ENCODE measurements around the gene ARPC1B. TPM values are rescaled to one million over a fixed set of nuclear protein-coding genes. Genes with fewer than 3 reads are reported as not detected.
A peak's percentile ranks its signal among the peaks of the same experiment; 100 is the strongest.

Gene ARPC1B
- polyA plus RNA-seq, 1 of the 3 experiments (the other 2 are of a cell fraction): 836 TPM

GRCh38 chr7:99392046-99392445 lies 17.5 kb downstream of the ARPC1B start:
- WGBS (ENCODE audit: low lambda C conversion rate): 96% methylated on average over 8 of the region's 8 CpGs
- H3K27me3 ChIP-seq (ENCODE audit: insufficient read depth): no peaks in the 10 kb centered on the region

DNA sequence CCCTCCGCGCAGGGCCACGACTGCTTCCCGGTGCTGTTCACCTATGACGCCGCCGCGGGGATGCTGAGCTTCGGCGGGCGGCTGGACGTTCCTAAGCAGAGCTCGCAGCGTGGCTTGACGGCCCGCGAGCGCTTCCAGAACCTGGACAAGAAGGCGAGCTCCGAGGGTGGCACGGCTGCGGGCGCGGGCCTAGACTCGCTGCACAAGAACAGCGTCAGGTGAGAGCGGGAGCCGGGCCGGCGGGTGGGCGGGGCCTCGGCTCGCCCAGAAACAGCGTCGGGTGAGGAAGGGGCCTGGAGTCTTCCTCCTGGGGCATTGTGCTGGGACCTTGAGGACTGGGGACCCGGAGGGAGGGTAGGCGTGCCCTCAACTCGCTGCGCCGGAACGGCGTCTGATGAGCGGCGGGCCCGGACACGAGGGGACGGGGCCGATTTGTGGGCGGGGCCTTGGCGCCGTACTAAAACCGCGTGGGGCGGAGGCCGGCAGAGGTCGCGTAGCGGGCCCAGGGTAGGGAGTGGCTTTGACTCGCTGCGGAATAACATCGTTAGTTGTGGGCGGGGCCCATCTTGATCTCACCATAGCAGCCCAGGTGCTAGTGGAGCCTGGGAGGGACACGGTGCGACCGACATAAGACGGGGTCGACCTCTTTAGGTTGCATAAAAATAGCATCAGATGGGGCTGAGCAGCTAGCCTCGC lies 18.3 kb downstream of the ARPC1B start:
- H2AFZ ChIP-seq (ENCODE audit: low read depth): no peak overlapping the region
- peak; percentile 95 for DNase-seq
- H3K9ac ChIP-seq: no peak overlapping the region
- H4K20me1 ChIP-seq (ENCODE audit: insufficient read depth): peaks cover 46% of the 10 kb centered on the region
- H3K9me3 ChIP-seq: no peaks in the 10 kb centered on the region
- POLR2A ChIA-PET: interaction anchor here (0.7 to 10.2 kb wide), 13 partner anchors 10 to 708 kb away, joined by 3 to 102 read pairs (median 4); partner anchors contain the start of genes AP4M1, BUD31, MCM7 and PDAP1
- H3K36me3 ChIP-seq (replicated peaks in 1 of 2; ENCODE audit: control insufficient read depth in 1 of 2, insufficient read depth in 2 of 2, low read length in 1 of 2): peaks cover 64 to 70% of the 10 kb centered on the region in 2 experiments
- peak overlapping the region; percentile 30; the same call in 1 of the 2 replicates for H3K4me2 ChIP-seq
- CTCF ChIA-PET: interaction anchor here (0.9 to 3.2 kb wide), 9 partner anchors 10 to 522 kb away, joined by 3 to 11 read pairs (median 3); no protein-coding TSS in a partner anchor
- H3K27ac ChIP-seq (ENCODE audit: low read depth in 2 of 2, low read length in 1 of 2): peak overlapping the region in 1 of 2 experiments; percentile 67; a peak in 2 of 4 replicates
- H3K9me2 ChIP-seq: no peaks in the 10 kb centered on the region
- peaks cover 18% of the 10 kb centered on the region; the same call in 1 of the 2 replicates for H3K79me2 ChIP-seq (ENCODE audit: insufficient read depth)
- H3F3A ChIP-seq (replicated peaks; ENCODE audit: insufficient read depth): peaks cover 71% of the 10 kb centered on the region
- no peaks in the 10 kb centered on the region for H3K27me3 ChIP-seq (ENCODE audit: insufficient read depth)
- peaks cover 0 to 17% of the 10 kb centered on the region in 2 experiments; a peak in 1 of 4 replicates for H3K4me1 ChIP-seq (ENCODE audit: control insufficient read depth in 1 of 2, insufficient read depth in 2 of 2, low read depth in 1 of 2, low read length in 1 of 2)
- WGBS (ENCODE audit: low lambda C conversion rate): 44% methylated on average over 66 of the region's 68 CpGs
- peak overlapping the region in 1 of 2 experiments; percentile 41; a peak in 3 of 4 replicates for H3K4me3 ChIP-seq (ENCODE audit: low read depth in 2 of 2, low read length in 1 of 2)
- TF ChIP-seq IRF3 (IDR thresholded peaks at IDR 0.05; ENCODE audit: low read depth, low read length) (no peak), MXI1 (IDR thresholded peaks at IDR 0.05; ENCODE audit: low read depth, low read length) (peak; percentile 79), FOXM1 (IDR thresholded peaks at IDR 0.05; ENCODE audit: low read depth) (no peak), SIN3A (IDR thresholded peaks at IDR 0.05; ENCODE audit: borderline replicate concordance, low read depth, low read length) (peak; percentile 38; the same call in 1 of the 2 replicates), SMC3 (IDR thresholded peaks at IDR 0.05; ENCODE audit: low read depth, low read length) (no peak), RXRA (IDR thresholded peaks at IDR 0.05; ENCODE audit: borderline replicate concordance, low read depth) (no peak), FOSL2 (IDR thresholded peaks at IDR 0.05; ENCODE audit: borderline replicate concordance, low read depth) (no peak), CHD2 (IDR thresholded peaks at IDR 0.05; ENCODE audit: low read length, partially characterized antibody) (no peak), FOXJ3 (CRISPR knock-in tag; IDR thresholded peaks at IDR 0.05) (no peak), JUND (IDR thresholded peaks at IDR 0.05) (0 out of 2 replicates have a peak, but pooled peaks have one; percentile 3), RAD21 (IDR thresholded peaks at IDR 0.05; ENCODE audit: low read length) (no peak), POLR2AphosphoS5 (IDR thresholded peaks at IDR 0.05; ENCODE audit: low read depth, low read length) (no peak)
- TF ChIP-seq, protein P1, sequence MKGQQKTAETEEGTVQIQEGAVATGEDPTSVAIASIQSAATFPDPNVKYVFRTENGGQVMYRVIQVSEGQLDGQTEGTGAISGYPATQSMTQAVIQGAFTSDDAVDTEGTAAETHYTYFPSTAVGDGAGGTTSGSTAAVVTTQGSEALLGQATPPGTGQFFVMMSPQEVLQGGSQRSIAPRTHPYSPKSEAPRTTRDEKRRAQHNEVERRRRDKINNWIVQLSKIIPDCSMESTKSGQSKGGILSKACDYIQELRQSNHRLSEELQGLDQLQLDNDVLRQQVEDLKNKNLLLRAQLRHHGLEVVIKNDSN (IDR thresholded peaks at IDR 0.05; ENCODE audit: borderline replicate concordance, low read depth): no peak
- TF ChIP-seq, protein P2, sequence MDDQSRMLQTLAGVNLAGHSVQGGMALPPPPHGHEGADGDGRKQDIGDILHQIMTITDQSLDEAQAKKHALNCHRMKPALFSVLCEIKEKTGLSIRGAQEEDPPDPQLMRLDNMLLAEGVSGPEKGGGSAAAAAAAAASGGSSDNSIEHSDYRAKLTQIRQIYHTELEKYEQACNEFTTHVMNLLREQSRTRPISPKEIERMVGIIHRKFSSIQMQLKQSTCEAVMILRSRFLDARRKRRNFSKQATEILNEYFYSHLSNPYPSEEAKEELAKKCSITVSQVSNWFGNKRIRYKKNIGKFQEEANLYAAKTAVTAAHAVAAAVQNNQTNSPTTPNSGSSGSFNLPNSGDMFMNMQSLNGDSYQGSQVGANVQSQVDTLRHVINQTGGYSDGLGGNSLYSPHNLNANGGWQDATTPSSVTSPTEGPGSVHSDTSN (IDR thresholded peaks at IDR 0.05): peak; percentile 12
- TF ChIP-seq, protein P3, sequence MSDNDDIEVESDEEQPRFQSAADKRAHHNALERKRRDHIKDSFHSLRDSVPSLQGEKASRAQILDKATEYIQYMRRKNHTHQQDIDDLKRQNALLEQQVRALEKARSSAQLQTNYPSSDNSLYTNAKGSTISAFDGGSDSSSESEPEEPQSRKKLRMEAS (IDR thresholded peaks at IDR 0.05; ENCODE audit: low read depth): no peak; the same call in 1 of the 2 replicates

More at GRCh38 chr7:99392046-99392445, 17.5 kb downstream of the ARPC1B start:
- Histone ChIP-seq H3K27ac (ENCODE audit: low read depth in 2 of 2, low read length in 1 of 2) (no peak overlapping the region; a peak in 1 of 4 replicates), H3K36me3 (replicated peaks in 1 of 2; ENCODE audit: control insufficient read depth in 1 of 2, insufficient read depth in 2 of 2, low read length in 1 of 2) (peaks cover 57 to 73% of the 10 kb centered on the region in 2 experiments), H3K9me2 (no peaks in the 10 kb centered on the region), H3K4me2 (no peak overlapping the region), H3K9me3 (no peaks in the 10 kb centered on the region), H3K4me1 (ENCODE audit: control insufficient read depth in 1 of 2, insufficient read depth in 2 of 2, low read depth in 1 of 2, low read length in 1 of 2) (peaks cover 0 to 17% of the 10 kb centered on the region in 2 experiments; a peak in 1 of 4 replicates), H3K9ac (no peak overlapping the region), H3F3A (replicated peaks; ENCODE audit: insufficient read depth) (peaks cover 68% of the 10 kb centered on the region), H2AFZ (ENCODE audit: low read depth) (no peak overlapping the region), H4K20me1 (ENCODE audit: insufficient read depth) (peaks cover 40% of the 10 kb centered on the region), H3K79me2 (ENCODE audit: insufficient read depth) (peaks cover 18% of the 10 kb centered on the region; the same call in 1 of the 2 replicates), H3K4me3 (ENCODE audit: low read depth in 2 of 2, low read length in 1 of 2) (peak overlapping the region in 1 of 2 experiments; percentile 41; a peak in 2 of 4 replicates)
- ChIA-PET CTCF (interaction anchor here (0.7 to 3.2 kb wide), 7 partner anchors 15 to 522 kb away, joined by 3 to 11 read pairs (median 3); no protein-coding TSS in a partner anchor), POLR2A (interaction anchor here (0.9 to 10.2 kb wide), 7 partner anchors 10 to 224 kb away, joined by 3 to 102 read pairs (median 4); partner anchors contain the start of genes BUD31, PDAP1, ZNF655 and ZSCAN25)
- no peak for TF ChIP-seq RXRA (IDR thresholded peaks at IDR 0.05; ENCODE audit: borderline replicate concordance, low read depth)
- no peak for TF ChIP-seq FOXJ3 (CRISPR knock-in tag; IDR thresholded peaks at IDR 0.05)
- TF ChIP-seq, protein P3 (IDR thresholded peaks at IDR 0.05; ENCODE audit: low read depth): no peak
- TF ChIP-seq ELF1 (IDR thresholded peaks at IDR 0.05): no peak
- no peak for TF ChIP-seq NFIC (IDR thresholded peaks at IDR 0.05; ENCODE audit: borderline replicate concordance)
- TF ChIP-seq IRF3 (IDR thresholded peaks at IDR 0.05; ENCODE audit: low read depth, low read length): no peak
- TF ChIP-seq TEAD4 (IDR thresholded peaks at IDR 0.05; ENCODE audit: borderline replicate concordance, insufficient read depth): no peak
- TF ChIP-seq TAF1 (IDR thresholded peaks at IDR 0.05; ENCODE audit: borderline replicate concordance, low read depth, low read length): no peak
- DNase-seq: no peak

Data from SK-N-SH (cell line).